ENCODE results near the gene ABHD15.

DNA sequence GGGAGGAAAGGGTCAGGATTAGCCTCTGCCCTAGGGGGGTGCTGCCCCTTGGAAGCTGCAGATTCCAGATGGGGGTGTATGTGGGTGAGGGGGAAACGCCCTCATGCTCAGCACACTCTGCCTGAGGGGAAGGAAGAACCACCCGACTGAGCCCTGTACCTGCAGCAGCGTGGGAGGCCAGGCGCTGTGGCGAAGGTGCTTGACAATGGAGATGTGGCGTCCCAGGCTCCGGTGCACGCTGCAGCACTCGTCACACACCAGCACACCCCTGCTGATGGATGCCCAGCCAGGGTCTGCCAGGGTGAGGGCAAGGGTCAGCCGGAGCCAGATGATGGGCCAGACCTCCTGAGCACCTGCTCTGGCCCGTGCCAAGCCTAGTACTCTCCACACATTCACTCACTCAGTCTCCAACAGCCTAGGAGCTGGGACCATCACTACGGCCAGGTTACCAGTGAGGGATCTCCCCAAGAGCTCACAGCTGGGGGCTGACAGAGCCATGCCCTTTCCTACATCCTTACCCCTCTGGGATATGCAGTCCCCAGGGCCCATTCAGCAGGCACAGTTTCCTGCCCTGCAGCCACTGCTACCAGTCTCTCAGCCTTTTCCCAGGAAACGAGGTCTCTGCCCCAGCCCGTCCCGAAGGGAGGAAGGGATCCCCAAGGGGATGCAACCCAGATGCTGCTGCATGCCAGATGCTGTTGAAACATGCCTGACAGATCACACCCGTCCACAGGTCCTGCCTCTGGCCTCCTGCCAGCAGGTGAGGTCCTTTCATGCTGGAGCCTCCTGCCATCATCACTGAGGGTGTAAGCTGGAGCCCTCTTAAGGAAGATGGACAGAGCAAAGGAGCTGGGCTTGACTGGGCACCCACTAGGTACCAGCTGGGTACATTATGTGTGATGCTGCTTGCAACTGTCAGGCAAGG, 16.7 kb upstream of the ABHD15 start:
- TF ChIP-seq ZNF274 (IDR thresholded peaks at IDR 0.05; ENCODE audit: low read depth, low read length) (no peak), SUZ12 (IDR thresholded peaks at IDR 0.05; ENCODE audit: extremely low read depth, insufficient read depth, insufficient read length) (no peak)

All from NT2/D1 (cell line).